HCT116 (cell line): ENCODE results near the gene XRN2. TPM values are rescaled to one million over a fixed set of nuclear protein-coding genes. Genes with fewer than 3 reads are reported as not detected.

Source experiments
- ATAC-seq: fragments of 200-7000 bp; cut with Tn5 transposase; 2 replicates; pipeline ENCODE4 v1.9.1; 2020; ENCODE audit warnings: mild to moderate bottlenecking, moderate library complexity
- BruUV-seq: library from RNA; stranded (reverse); fragments of 400-500 nt; replicated peaks from 2 replicates; lab custom pipeline; 2021; lab: Mats Ljungman, UMichigan
- CTCF ChIA-PET: fragments of 300-600 bp; sonication (Branson Sonifier 250); formaldehyde crosslinking; loops from one replicate; lab custom pipeline; 2021; ENCODE audit warnings: antibody characterized with exemption; lab: Charles Lee
- POLR2A ChIA-PET: fragments of 300-600, 350-600 bp; sonication (Branson Sonifier 250); formaldehyde crosslinking; loops from one replicate; lab custom pipeline; 2021; ENCODE audit warnings: antibody characterized with exemption; lab: Charles Lee
- RAD21 ChIA-PET, 2 experiments: fragments of 300-600 bp; sonication (Branson Sonifier 250); formaldehyde crosslinking; loops; one replicate each; lab custom pipeline; 2023; ENCODE audit warnings: low total read pairs in 2 of 2; ENCODE audit not compliant: uncharacterized antibody in 2 of 2, unreplicated experiment in 2 of 2, low non-redundant PET in 1 of 2; lab: Charles Lee
- DNase-seq: peaks from one replicate; pipeline ENCODE4 v3.0.0-alpha.2; 2010; ENCODE audit warnings: low read depth, low spot score
- H2AFZ ChIP-seq: fragments of 200-600 bp; shearing (Covaris generic), sonication (generic); 2 replicates; pipeline ENCODE4 v1.6.1; 2017; ENCODE audit warnings: low read depth, mixed run types, mixed read lengths, antibody characterized with exemption, low read length; ENCODE audit not compliant: poor library complexity, severe bottlenecking
- H3K27ac ChIP-seq: 2 replicates; pipeline ENCODE4 v1.5.1; 2012; ENCODE audit warnings: low read depth, low read length
- H3K27me3 ChIP-seq: fragments of 200-600 bp; sonication (generic); 2 replicates; pipeline ENCODE4 v1.6.1; 2016; ENCODE audit warnings: mixed run types, low read length, mixed read lengths; ENCODE audit not compliant: insufficient read depth
- H3K36me3 ChIP-seq, 2 experiments: fragments of 200-500 bp in 1 of 2; fragments of 200-600 bp in 1 of 2; sonication (Bioruptor generic) in 1 of 2; sonication (generic) in 1 of 2; 2 replicates each; pipeline versions ENCODE4 v1.5.1 to v1.6.1; 2014 to 2016; ENCODE audit warnings: low read length in 2 of 2, inconsistent platforms in 1 of 2, mixed read lengths in 1 of 2, mixed run types in 1 of 2; ENCODE audit not compliant: insufficient read depth in 2 of 2, control insufficient read depth in 1 of 2
- H3K4me1 ChIP-seq, 2 experiments: fragments of 200-600 bp in 1 of 2; sonication (generic) in 1 of 2; 2 replicates each; pipeline versions ENCODE4 v1.5.1 to v1.6.1; 2012 to 2017; ENCODE audit warnings: low read length in 2 of 2, inconsistent platforms in 1 of 2, mild to moderate bottlenecking in 1 of 2, mixed read lengths in 1 of 2, mixed run types in 1 of 2, moderate library complexity in 1 of 2; ENCODE audit not compliant: insufficient read depth in 2 of 2, control insufficient read depth in 1 of 2
- H3K4me2 ChIP-seq: fragments of 200-600 bp; sonication (generic); 2 replicates; pipeline ENCODE4 v1.6.1; 2017; ENCODE audit warnings: mixed run types, low read length, mixed read lengths
- H3K4me3 ChIP-seq, 2 experiments: fragments of 200-600 bp in 1 of 2; sonication (generic) in 1 of 2; replicated peaks in 1 of 2; 2 replicates each; pipeline ENCODE4 v1.5.1; 2011 to 2016; ENCODE audit warnings: low read length in 2 of 2, control low read depth in 1 of 2, low read depth in 1 of 2, mild to moderate bottlenecking in 1 of 2, mixed read lengths in 1 of 2, mixed run types in 1 of 2
- H3K79me2 ChIP-seq: fragments of 200-600 bp; sonication (generic); 2 replicates; pipeline ENCODE4 v1.6.1; 2017; ENCODE audit warnings: mild to moderate bottlenecking, mixed run types, low read length, moderate library complexity, mixed read lengths; ENCODE audit not compliant: insufficient read depth
- H3K9ac ChIP-seq: fragments of 200-600 bp; sonication (generic); 2 replicates; pipeline ENCODE4 v1.6.1; 2016; ENCODE audit warnings: low read length, mixed read lengths
- H3K9me2 ChIP-seq: fragments of 200-600 bp; sonication (generic), shearing (Covaris generic); 2 replicates; pipeline ENCODE4 v1.6.1; 2017; ENCODE audit warnings: mixed run types, mild to moderate bottlenecking, moderate library complexity; ENCODE audit not compliant: insufficient read depth
- H3K9me3 ChIP-seq, 2 experiments: fragments of 200-500 bp in 1 of 2; fragments of 200-600 bp in 1 of 2; sonication (Bioruptor generic) in 1 of 2; sonication (generic) in 1 of 2; 2 replicates each; pipeline ENCODE4 v1.6.1; 2014 to 2017; ENCODE audit warnings: low read length in 2 of 2, mixed read lengths in 2 of 2, inconsistent platforms in 1 of 2, low read depth in 1 of 2, mild to moderate bottlenecking in 1 of 2, mixed run types in 1 of 2, moderate library complexity in 1 of 2; ENCODE audit not compliant: control insufficient read depth in 1 of 2, insufficient read depth in 1 of 2
- H4K20me1 ChIP-seq: fragments of 200-600 bp; sonication (generic), shearing (Covaris generic); 2 replicates; pipeline ENCODE4 v1.6.1; 2017; ENCODE audit warnings: mixed run types, mild to moderate bottlenecking, moderate library complexity; ENCODE audit not compliant: insufficient read depth
- TCF7L2 ChIP-seq: IDR thresholded peaks from 2 replicates; pipeline ENCODE4 v1.7.0; 2011; ENCODE audit warnings: borderline replicate concordance, inconsistent platforms; ENCODE audit not compliant: insufficient read depth, insufficient read length; ENCODE audit errors: extremely low read depth
- ZFX ChIP-seq: fragments of 450-650 bp; IDR thresholded peaks from 2 replicates; pipeline ENCODE4 v1.6.1; 2017
- intact Hi-C: fragments of 100-400 bp; cut with micrococcal nuclease; formaldehyde crosslinking; loops from 2 replicates; pipeline ENCODE4 v1.10.0; 2022
- total RNA-seq: library from RNA; stranded (reverse); gene quantifications from one replicate; pipeline ENCODE4 v1.2.1, GENCODE V29; 2021; ENCODE audit not compliant: unreplicated experiment

The XRN2 gene
- total RNA-seq, 1 experiment from 2014 or later, result 101 TPM

- Histone ChIP-seq H2AFZ (no peak overlapping the region), H3K9me2 (no peaks in the 10 kb centered on the region), H3K36me3 (peaks cover 13 to 14% of the 10 kb centered on the region in 2 experiments; a peak in 3 of 4 replicates), H3K79me2 (peaks cover 74% of the 10 kb centered on the region), H3K4me3 (no peak overlapping the region), H3K4me1 (no peaks in the 10 kb centered on the region), H3K9ac (no peak overlapping the region), H3K4me2 (no peak overlapping the region), H3K9me3 (no peaks in the 10 kb centered on the region), H3K27ac (no peak overlapping the region), H3K27me3 (no peaks in the 10 kb centered on the region), H4K20me1 (peaks cover 14% of the 10 kb centered on the region; the same call in 1 of the 2 replicates)
- no peak for ATAC-seq
- BruUV-seq, result no TSS peak
- ChIA-PET CTCF (no interaction called here), RAD21 (no interaction called here), POLR2A (no interaction called here)
- DNase-seq, result no peak
- TF ChIP-seq ZFX, result no peak
- intact Hi-C loops, result no loop called here
Measured at GRCh38 chr20:21372016-21372415, 68.9 kb downstream of the XRN2 start.

DNA sequence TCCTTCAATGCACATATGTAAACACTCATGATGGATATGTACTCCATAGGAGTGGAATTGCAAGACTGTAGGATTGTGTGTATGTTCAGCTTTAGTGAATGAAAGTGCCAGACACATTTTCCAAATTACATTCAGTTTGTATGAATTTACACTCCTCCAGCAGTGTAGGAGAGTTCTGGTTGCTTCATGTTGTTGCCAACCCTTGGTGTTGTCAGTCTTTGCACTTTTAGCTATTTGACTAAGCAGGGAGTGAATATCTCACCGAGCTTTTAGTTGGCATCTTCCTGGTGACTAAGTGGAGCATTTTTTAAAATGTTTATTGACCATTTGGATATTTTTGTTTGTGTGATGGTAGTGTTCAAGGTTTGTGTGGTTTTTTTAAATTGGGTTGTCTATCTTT lies 70.3 kb downstream of the XRN2 start:
- H3K27me3 ChIP-seq, result no peaks in the 10 kb centered on the region
- ChIA-PET POLR2A (interaction anchor here (0.6 kb wide), 1 partner anchor 597 kb away, joined by 5 read pairs; no protein-coding TSS in a partner anchor), CTCF (no interaction called here), RAD21 (interaction anchor here in 1 of 2 experiments (0.6 kb wide), 1 partner anchor 21 kb away, joined by 3 read pairs; no protein-coding TSS in a partner anchor)
- DNase-seq, result no peak
- no peaks in the 10 kb centered on the region for H3K9me2 ChIP-seq
- H2AFZ ChIP-seq, result no peak overlapping the region
- ATAC-seq, result no peak
- peaks cover 87% of the 10 kb centered on the region for H3K79me2 ChIP-seq
- H3K4me1 ChIP-seq, result no peaks in the 10 kb centered on the region
- no TSS peak for BruUV-seq
- H4K20me1 ChIP-seq, result peaks cover 18% of the 10 kb centered on the region; the same call in 1 of the 2 replicates
- H3K4me3 ChIP-seq, result no peak overlapping the region
- no peaks in the 10 kb centered on the region for H3K9me3 ChIP-seq
- H3K36me3 ChIP-seq, result peaks cover 6 to 9% of the 10 kb centered on the region in 2 experiments; a peak in 3 of 4 replicates
- H3K4me2 ChIP-seq, result no peak overlapping the region
- TF ChIP-seq TCF7L2, result no peak
- no peak overlapping the region for H3K27ac ChIP-seq
- intact Hi-C loops, result no loop called here
- H3K9ac ChIP-seq, result no peak overlapping the region
